Measurements from ENCODE around the gene CACNA1H.

Gene CACNA1H

GRCh38 chr16:1159325-1159972 lies 6.5 kb downstream of the CACNA1H start:
- no peak for DNase-seq

DNA sequence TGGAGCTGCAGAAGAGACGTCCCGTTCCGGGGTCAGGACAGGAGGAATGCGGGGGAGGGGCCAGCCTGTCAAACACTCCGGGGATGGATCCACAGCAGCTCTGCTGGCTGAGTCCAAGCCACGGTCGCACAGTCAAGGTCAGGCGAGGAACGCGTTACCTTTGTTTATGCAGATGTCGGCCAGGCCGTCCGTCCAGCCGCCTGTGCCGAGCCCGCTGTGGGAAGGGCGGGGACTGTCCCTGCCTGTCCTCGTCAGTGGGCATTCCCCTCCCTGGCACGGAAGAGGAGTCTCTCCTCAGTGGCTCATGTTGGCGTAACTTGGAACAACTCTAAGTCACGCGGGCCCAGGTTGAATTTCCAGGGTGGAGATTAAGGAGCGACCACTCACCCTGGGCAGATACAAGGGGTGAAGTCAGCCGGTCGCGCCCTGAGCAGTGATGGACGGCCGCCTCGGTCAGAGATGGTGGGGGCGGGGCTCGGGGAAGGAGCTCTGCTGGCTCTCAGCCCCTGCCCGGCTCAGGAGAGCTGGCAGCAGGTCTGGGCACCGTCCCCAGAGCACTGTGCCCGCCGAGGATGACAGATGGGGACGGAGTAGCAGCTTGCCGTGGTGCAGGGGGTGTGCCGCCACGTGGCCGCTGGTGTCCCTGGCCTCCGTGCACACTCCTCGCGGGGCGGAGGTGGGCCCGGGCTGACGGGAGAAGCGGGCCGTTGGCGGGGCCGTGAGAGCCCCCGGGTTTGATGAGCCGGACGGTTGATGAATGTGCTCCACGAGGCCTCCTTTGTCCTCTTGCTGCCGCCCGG lies 7.3 kb downstream of the CACNA1H start:
- no peak for DNase-seq

DNA sequence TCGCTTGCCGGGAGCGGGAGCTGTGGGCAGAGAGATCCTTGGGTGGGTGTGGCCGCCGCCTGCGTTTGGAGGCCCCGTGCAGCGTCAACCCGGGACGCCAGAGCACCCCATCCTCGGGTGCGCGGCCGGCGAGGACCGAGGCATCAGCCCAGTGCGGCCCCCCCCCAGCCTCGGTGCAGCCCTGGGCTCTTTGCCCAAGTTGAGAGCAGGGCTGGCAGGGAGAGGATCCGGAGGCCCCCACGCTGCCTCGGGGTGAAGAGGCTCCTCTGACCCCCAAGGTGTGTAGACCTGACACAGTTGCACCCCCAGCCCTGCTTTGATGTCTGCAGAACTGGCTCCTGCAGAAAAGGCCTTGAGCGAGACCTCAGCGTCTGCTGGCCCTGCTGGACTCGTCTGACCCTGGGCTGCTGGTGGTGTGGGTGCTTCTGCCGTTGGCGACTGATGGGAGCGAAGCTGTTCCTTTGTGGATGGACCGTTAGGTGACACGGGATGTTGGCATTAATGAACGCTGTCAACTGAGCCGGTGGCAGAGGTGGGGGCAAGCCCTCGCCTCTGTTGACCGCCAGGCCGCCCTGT lies 8.0 kb downstream of the CACNA1H start:
- DNase-seq: no peak

GRCh38 chr16:1162701-1163566 lies 10.0 kb downstream of the CACNA1H start:
- no peak for DNase-seq

- DNase-seq: no peak
Measured at GRCh38 chr16:1163567-1164055, 10.7 kb downstream of the CACNA1H start.

DNA sequence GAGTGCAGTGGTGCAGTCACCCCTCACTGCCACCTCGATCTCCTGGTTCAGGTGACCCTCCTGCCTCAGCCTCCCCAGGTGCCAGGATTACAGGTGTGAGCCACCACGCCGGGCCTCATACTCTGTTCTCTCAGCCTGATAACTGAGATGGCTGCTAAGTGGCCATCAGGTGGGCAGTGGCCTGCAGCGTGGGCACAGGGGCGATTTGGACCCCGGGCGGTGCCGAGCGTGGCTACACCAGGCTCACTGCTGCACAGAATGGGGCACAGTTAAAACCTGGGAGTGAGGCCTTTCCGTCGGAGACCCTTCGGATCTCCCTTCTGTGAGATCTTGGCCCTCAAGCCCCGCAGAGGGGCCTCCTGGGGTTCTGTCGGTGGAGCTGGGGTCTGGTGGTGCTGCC lies 11.5 kb downstream of the CACNA1H start:
- no peak for DNase-seq

- DNase-seq: no peak
Measured at GRCh38 chr16:1164975-1165374, 12.1 kb downstream of the CACNA1H start.

- no peak for DNase-seq
Measured at GRCh38 chr16:1165511-1165910, 12.6 kb downstream of the CACNA1H start.

DNA sequence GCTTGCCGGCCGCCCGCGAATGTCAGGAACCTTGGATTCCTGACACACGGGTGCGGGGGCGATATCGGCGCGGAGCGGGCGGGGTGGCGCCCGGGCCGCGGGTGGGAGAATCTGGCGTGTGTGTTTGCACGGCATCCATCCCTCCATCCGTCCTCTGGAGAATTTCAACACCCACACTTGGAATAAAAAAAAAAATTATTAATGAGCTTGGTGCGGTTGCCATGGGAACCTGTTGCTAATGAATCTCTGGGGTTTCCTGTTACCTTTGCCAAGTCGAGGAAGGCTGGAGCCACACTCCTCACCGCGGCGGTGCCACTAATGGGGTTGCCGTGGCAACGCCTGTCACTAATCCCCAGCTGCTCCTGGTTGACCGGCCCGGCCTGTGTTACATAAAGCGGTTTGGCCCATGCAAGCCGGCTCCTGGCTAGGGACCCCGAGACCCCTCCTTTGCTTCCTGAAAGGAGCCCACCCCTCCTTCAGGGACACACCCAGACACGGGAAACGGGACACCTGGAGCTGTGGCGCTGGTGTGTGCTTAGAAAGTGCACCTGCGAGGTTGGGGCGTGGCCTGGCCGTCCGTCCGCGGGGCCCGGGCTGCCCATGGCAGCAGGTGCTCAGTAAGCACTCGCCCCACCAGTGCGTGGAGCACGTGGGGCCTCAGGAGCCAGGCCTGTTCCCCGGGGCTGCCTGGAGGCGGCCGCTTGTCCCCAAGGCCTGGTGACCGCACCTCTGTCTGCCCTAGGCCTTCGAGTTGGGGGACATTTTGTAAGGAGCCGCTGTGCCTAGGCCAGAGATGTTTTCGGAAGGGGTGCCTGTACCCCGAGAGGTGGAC lies 14.6 kb downstream of the CACNA1H start:
- no peak for DNase-seq

DNA sequence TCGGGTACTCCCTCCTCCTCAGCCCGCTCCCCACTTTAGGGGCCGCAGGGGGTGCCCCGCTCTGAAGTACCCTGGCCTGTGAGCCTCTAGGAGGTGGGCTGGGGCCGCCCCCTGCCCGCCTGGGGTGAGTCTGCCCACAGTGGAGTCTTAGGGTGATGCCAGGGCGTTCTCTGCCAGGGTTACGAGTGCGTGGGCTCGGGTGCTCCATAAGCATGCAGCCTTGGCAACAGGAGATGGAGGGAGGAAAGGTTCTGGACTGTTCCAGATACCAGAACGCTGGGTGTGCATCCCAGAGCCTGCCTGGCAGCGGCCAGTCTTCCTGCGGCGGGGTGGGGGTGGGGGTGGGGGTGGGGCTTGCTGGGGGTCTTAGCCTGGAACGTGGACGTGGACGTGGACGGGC lies 15.9 kb downstream of the CACNA1H start:
- no peak for DNase-seq

- DNase-seq: no peak
Measured at GRCh38 chr16:1169285-1170075, 16.6 kb downstream of the CACNA1H start.

DNA sequence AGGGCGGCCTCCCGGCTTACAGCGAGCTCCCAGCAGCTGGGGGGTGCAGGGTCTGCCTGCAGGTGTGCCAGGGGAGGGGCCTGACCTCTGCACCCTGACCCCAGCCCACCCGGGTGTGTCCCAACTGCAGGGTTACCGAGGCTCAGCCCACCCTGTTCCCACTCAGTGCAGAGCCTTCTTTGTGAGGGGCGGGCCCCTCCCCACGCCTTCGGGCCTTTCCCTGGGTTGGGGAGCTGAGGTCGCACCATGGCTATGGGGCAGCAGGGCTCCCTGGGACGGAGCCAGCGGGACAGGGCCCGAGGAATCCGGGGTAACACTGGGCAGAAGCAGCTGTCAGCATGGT lies 17.1 kb downstream of the CACNA1H start:
- no peak for DNase-seq

DNA sequence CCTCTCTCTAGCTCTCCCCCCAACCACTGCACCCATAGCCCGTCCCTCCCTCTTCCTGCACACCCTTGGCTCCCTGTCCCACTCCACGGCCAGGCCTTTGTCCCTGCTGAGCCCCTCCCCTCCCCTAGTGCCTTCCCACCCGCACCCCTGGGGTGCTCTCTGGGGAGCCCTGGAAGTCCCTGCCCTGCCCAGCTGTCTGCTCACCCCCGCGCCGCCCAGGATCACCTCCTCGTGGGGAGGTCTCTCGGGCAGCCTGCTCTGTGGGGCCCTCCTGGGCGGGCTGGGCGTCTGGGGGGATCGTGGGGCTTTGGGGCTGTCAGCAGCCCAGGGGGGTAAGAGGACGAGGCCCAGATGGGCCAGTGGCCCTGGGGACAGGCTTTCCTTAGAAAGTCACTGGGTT lies 18.1 kb downstream of the CACNA1H start:
- no peak for DNase-seq

DNA sequence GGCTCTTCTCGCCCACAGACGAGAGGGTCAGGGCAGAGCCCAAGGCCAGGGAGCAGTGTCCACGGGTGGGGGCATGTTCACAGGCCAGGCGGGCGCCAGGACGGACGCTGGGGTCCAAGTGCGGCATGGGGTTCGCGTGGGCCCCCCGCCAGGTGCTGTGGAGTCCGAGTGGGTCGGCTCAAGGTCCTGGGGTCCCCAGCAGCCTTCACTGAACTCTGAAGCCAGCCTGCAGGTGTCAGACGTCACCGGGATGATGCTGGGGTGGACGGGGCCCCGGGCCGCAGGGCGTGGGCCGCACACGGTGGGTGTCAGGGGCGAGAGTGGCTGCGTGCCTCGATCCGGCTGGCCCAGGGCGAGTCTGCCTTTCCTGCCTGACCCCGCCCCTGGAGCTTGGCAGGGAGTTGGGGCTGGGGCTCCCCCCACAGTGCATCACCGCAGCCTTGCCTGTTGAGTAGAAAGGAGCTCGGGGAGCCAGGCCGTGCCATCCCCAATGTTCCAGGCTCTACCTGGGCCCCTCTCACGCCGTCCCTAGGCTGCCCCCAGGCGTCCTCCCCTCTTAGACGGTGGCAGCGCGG lies 19.0 kb downstream of the CACNA1H start:
- no peak for DNase-seq

DNA sequence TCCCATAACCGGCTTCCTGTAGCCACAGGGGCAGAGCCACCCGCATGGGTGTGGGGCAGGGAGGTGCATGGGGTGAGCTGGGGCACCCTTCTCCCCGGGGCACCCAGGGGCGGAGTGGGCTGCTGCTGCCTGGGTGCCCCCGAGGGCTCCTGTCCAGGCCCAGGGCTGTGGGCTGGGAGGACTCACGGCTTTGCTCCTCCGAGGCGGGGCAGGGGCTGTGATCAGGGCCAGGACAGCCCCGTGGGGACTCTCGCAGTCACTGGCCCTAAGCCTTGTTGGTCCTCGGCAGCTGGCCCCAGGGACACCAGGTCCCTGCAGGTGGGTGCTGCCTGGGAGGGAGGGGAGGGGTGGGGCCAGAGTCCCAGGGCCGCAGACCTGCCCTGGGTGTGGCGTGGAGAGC lies 19.7 kb downstream of the CACNA1H start:
- no peak for DNase-seq

DNA sequence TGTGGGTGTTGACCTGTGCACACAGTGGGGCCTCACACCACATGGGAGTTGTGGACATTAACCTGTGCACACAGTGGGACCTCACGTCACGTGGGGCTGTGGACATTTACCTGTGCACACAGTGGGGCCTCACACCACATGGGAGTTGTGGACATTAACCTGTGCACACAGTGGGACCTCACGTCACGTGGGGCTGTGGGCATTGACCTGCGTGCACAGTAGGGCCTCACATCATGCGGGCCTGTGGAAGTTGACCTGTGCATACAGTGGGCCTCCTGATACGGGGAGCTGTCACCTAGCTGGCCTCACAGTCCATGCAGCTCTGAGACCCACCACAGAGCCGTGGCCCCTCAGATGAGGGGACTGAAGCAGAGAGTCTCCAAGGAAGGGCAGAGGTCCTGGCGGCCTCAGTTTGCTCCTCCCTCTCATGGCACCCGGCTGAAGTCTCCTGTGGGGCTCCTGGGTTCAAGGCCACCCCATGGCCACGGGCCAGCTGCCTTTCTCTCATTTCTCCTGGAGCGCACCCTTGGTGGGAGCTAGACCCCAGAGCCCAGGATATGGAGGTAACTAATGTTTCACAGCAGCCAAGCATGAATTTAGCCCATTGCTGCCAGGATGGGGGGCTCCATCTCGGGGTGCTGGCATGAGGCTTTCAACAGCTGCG lies 21.0 kb downstream of the CACNA1H start:
- DNase-seq: no peak

GRCh38 chr16:1174477-1175357 lies 21.8 kb downstream of the CACNA1H start:
- DNase-seq: no peak

DNA sequence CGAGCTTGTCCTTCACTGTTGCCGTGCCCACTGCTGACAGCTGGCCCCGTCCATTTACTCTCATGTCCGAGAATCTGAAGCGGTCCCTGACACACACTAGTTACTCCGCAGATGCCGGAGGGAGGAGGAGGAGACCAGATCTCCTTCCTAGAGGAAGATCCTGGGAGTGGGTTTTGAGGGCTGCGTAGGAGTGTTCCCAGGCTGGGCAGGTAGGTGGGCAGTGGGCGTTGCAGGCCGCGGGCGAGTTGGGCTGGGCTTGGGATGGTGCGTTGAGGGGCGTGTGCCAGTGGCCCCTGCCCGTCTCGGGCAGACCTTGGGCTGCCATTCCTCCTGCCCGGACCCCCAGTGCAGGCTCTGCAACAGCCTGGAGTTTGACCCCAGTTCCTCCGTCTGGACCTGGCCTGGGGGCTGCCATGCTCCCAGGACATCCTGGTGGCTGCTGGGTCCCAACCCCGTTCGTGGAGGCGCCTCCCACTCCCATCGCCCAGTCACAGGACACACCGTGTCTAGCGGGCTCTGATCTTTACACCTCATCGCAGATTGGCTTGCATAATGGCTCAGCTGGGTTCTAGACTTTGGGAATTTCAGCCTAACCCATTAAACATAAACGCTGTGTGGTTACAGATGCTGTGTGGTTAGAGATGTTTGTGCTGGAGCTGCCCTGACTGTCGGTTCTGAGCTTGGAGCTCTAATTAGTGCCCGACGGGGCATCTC lies 22.8 kb downstream of the CACNA1H start:
- no peak for DNase-seq

Measured in T1000 (cell line).